HPDE6-E6E7 (cell line): ENCODE data around the gene STRN.
"Not testable (repeated sequence)": the region's sequence is repeated elsewhere in the genome, so short reads cannot be mapped to it uniquely, and the experiment has no call there.

Source experiments
- DNase-seq: peaks from one replicate; pipeline ENCODE4 v3.0.0; 2011; ENCODE audit warnings: missing footprints; ENCODE audit errors: extremely low spot score

The STRN gene

GRCh38 chr2:36843838-36844237 lies 122.5 kb downstream of the STRN start:
- no peak for DNase-seq

- no peak for DNase-seq
These were observed 126.2 kb downstream of the STRN start for GRCh38 chr2:36839976-36840617.

GRCh38 chr2:36834731-36835524 lies 131.4 kb downstream of the STRN start:
- no peak for DNase-seq

- DNase-seq: no peak
These were observed 132.1 kb downstream of the STRN start for GRCh38 chr2:36834203-36834602.

GRCh38 chr2:36831185-36831584 lies 135.2 kb downstream of the STRN start:
- DNase-seq: no peak

GRCh38 chr2:36824683-36825082 lies 141.7 kb downstream of the STRN start:
- not testable (repeated sequence) for DNase-seq

- no peak for DNase-seq
These were observed 142.1 kb downstream of the STRN start for GRCh38 chr2:36824273-36824672.

GRCh38 chr2:36823862-36824261 lies 142.5 kb downstream of the STRN start:
- no peak for DNase-seq

- no peak for DNase-seq
These were observed 145.3 kb downstream of the STRN start for GRCh38 chr2:36820942-36821605.

GRCh38 chr2:36819095-36819711 lies 147.1 kb downstream of the STRN start:
- DNase-seq: no peak

- DNase-seq: no peak
These were observed 147.8 kb downstream of the STRN start for GRCh38 chr2:36818542-36818941.

- DNase-seq: no peak
These were observed 154.1 kb downstream of the STRN start for GRCh38 chr2:36812196-36812595.

- no peak for DNase-seq
These were observed 155.3 kb downstream of the STRN start for GRCh38 chr2:36811071-36811470.

GRCh38 chr2:36809069-36809445 lies 157.3 kb downstream of the STRN start:
- no peak for DNase-seq

- DNase-seq: no peak
These were observed 157.8 kb downstream of the STRN start for GRCh38 chr2:36808386-36809068.

- DNase-seq: no peak
These were observed 159.0 kb downstream of the STRN start for GRCh38 chr2:36807223-36807886.

- DNase-seq: no peak
These were observed 160.6 kb downstream of the STRN start for GRCh38 chr2:36805635-36806224.

- DNase-seq: no peak
These were observed 163.4 kb downstream of the STRN start for GRCh38 chr2:36802952-36803351.

GRCh38 chr2:36801088-36801487 lies 165.2 kb downstream of the STRN start:
- DNase-seq: no peak

- DNase-seq: no peak
These were observed 166.0 kb downstream of the STRN start for GRCh38 chr2:36800381-36800780.

- DNase-seq: no peak
These were observed 167.6 kb downstream of the STRN start for GRCh38 chr2:36798724-36799123.
